HG02759 (cell line): ENCODE measurements around the gene ADAR.

Experiments used
- ATAC-seq: cut with Tn5 transposase; IDR thresholded peaks from one replicate; pipeline ENCODE4 v1.9.1; 2021; ENCODE audit warnings: mild to moderate bottlenecking, moderate library complexity; ENCODE audit not compliant: unreplicated experiment

Gene ADAR

DNA sequence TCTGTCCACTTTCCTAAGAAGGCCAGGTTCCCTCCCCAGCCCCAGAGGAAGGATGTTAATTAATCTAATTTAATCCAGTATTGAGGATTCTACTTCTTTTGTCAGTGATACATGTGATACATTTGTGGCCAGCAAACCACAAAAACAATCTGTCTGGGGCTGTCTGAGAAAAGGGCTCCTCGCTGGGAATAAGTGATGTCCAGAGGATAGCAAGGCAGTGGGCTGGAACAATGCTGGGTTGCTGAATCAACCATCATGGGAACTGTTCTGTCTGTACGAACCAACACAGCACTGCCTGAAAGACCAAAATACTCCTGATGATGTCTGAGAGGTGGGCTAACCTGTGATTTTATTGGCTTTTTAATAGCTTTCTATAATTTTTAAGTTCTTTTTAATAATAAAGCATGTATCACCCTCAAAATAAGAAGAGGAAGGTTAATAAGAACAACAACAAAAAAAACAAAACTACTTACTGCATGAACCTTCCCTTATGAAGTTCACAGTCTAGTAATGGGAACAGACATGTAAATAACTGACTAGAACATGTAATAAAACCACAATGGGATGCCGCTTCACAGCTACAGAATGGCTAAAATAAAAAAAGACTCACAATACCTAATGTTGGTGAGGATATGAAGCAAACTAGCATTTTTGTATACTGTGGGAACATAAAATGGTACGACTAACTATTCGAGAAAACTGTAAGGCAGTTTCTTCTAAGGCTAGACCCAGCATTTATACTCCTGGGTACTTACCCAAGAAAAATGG lies 11.4 kb upstream of the ADAR start:
- no peak for ATAC-seq

DNA sequence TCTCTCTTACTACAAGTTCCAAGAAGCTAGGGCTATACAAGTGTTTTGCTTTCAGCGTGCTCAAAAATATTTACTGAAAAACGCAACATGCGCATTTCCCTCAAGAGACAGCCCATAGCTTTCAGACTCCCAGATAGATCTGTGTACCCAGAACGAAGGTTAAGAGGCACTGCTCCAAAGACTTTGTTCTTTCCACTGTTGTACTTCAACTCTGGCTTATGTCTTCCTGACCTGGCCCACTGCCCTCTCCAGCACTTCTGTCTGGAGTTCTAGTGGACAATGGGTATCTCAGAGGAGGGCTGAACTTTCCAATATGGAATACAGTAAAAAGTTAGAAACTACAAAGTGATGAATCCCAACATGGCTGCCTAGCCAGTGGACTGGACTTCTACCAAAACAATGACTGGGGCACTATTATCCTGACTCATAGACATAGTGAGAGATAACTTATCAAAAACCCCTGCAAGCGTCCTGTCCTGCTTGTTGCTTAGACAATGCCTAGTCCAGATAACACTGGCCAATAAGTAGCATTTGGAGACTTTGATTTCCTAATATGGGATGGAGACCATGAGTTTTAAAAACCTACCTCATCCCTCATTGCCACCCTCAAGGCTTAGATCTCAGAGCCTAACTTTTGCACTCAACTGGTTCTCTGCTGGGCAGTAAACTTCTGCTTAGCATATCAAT lies 8.8 kb upstream of the ADAR start:
- no peak for ATAC-seq

DNA sequence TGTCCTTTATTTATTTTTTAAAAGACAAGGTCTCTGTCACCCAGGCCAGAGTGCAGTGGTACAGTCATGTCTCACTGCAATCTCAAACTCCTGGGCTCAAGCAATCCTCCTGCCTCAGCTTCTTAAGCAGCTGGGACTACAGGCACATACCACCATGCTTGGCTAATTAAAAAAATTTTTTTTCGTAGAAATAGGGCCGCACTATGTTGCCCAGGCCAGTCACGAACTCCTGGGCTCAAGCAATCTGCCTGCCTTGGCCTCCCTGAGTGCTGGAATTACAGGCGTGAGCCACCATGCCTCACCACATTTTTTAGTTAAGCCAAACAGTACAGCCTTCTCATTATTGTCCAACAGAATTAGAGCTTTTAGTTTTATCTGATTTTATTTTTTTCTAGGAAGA lies 7.4 kb upstream of the ADAR start:
- no peak for ATAC-seq

DNA sequence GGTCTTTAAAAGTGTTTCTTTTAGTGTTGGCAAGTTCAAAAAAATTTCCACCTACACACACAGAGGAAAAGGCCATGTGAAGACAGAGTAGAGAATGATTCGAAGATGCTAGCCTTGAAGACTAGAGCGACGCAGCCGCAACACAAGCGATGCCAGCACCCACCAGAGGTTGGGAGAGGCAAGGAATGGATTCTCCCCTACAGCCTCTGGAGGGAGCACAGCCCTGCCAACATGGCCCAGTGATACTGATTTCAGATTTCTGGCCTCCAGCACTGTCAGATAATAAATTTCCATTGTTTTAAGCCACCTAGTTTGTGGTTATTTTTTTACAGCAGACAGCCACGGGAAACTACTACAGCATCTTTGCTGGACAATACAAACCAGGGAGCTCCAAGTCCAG lies 6.9 kb upstream of the ADAR start:
- ATAC-seq = no peak

DNA sequence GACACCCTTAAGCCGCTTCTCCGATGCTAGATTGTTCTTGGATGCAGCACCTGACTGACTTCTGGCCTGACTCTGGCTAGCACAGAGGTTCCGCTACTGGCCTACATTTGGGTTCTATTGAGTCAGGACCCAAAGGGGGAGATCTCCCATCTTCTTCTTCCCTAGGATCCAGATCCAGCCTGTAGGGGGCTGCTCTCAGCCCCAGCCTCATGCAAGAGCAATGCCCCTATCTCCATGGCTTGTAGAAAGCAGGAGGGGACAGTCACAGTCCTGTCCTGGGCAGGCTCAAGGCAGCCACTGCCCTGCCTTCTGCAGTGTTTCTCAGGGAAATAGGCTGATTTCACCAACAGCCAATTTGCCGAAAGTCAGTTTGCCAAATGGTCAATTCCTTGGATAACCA lies 6.3 kb upstream of the ADAR start:
- no peak for ATAC-seq

DNA sequence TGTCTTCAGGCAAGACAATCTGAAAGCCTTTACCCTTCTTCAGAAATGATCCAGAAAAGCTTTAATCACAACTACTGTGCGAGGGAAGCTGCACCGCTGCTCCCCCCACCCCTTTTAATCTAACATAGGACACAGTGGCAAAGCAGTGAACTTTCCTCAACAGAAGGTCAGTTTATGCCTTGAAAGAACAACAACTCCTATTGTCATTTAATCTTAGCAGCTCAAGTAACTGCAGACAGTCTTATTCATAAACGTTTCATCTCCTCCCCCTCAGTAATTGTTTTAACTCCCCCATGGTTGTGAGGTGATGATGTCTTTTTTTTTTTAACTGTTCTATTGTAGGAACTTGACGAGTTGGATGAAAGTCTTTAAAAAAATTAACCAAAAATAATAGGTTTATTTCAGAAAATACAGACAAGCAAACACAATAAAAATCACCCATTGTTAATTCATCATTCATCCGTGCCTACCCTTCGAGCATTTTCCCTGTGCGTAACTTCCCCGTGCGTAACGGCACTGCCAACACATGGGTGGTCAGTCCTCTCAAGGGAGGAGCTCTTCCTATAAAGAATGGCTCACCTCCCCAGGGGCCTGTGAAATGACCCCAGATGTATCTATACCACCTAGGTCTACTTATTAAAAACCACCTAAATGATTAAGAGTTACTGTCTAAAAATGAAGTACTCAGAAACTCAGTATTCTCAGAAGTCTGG lies 3.3 kb upstream of the ADAR start:
- ATAC-seq = no peak

DNA sequence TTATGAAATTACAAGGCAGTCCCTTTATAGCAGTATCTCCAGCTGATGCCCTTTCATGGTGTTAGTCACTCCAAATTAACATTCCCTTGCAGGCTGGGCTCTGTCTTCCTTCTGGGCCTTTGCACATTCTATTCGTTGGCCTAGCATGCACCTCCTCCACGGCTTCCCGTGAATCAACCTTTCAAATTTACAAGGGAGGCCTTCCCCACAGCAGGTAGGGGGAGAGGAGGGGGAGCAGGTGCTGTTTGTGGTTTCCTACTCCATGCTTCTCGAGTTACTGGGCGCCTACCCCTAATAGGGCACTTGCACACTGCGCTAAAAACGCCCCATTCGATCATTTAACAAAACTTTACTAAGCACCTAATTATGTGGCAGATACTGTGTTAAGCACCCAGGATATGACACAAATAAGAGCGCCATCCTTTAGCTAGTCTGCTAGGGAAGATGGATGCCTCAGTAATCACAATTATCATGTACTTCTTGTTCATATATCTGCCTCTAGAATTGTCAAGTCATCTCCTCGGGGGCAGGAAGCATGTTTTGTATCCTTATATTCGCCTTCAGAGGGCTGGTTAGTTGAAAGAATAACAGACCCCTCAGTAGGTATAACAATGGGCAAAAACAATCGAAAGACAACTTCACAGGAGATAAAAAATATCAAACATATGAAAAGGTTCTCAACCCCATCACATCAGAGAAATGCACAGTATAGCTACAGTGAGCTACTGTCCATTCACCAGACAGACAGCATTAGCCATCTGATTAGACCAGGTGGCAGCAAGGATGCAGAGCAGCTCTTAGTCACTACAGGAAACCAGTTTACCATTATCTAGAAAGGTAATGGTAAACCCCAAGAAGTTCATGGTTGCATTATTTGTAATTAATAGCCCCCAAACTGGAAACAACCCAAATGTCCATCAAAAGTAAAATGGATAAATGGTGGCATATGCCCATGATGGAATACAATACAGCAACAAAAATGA lies 1.7 kb upstream of the ADAR start:
- ATAC-seq = no peak

DNA sequence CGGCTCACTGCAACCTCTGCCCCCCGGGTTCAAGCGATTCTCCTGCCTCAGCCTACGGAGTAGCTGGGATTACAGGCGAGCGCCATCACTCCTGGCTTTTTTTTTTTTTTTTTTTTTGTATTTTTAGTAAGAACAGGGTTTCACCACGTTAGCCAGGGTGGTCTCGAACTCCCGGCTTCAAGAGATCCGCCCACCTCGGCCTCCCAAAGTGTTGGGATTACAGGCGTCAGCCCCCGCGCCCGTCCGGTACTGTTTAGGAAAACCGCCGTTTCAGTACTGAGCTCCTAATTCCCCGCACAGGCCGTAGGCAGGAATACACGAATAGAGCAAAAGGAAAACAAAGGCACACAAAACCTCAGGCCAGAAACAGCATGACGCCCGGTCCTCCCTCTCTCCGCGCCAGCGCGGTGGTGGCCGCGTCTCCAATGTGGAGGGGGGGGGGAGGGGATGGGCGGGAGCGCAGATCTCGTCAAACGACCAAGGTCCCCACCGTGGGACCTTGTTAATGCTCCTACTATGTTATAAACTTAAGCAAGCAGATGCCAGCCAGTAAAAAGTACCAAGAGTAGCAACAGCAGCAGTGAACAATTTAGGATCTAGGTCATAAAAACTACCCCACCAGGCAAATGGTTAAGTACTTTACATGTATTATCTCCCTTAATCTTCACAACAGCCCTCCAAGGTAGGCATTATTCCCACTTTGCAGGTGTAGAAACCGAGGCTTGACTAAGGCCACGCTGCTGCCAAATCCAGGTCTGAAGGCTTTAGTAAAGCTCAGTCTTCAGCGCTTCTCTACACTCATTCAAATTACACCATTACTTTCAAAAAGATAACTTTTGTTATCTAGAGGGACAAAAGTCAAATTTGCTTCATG lies 648 bp upstream of the ADAR start:
- no peak for ATAC-seq

DNA sequence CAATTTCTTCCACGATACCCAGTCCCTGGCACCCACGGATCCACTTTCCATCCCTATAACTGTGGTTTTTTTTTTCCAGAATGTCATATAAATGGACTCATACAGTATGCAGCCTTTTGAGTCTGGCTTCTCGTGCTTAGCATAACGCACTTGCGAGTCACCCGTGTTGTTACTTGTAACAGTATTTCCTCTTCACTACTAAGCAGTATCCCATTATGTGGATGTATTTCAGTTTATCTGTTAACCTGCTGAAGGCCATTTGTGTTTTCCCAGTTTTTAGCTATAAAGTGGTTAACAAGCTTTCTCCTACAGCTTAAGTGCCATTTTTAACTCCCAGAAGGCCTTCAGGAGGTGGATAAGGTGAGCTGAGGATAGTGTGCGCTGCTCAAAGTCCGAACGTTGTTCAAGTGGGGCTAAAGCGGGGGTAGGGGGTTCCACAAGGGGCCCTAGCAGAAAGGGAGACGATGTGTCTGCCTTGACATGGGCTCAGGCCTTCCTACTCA lies 829 bp downstream of the ADAR start:
- peak; percentile 3 for ATAC-seq

DNA sequence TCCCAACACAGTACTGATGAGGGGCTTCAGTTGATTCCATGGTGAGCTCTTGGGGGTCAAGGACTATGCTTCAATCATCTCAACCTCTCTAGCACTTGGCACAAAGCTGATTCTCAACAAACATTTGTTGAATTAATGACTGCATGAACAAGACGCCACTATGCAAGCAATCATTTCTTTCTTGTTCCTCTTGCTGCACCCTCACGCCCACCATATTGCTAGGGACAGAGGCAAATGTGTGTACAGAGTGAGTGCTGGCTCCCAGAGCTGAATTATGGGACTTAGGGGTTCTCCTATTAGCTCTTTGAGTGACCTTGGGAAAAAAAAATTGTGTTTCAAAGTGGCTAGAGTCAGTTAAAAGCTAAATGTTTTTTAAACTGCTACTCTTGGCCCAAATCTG lies 2.5 kb downstream of the ADAR start:
- no peak for ATAC-seq

DNA sequence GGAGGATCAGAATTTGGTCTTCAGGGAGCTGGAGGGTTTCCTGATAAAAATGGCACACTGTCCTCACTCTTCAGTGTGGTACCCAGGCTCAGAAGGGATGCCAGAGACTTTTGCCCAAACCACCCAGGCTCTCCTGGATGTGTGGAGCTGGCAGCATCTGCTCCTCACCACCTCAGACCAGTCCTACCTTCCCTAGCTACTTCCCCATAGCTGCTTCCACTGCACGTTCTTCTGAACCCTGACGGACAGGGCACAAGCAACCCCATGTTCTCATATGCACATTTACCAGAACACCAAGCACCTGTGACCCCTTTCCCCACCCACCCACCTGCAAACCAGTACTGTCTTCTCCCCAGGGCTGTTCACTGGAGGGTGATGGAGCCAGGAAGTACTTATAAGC lies 4.7 kb downstream of the ADAR start:
- ATAC-seq = no peak

DNA sequence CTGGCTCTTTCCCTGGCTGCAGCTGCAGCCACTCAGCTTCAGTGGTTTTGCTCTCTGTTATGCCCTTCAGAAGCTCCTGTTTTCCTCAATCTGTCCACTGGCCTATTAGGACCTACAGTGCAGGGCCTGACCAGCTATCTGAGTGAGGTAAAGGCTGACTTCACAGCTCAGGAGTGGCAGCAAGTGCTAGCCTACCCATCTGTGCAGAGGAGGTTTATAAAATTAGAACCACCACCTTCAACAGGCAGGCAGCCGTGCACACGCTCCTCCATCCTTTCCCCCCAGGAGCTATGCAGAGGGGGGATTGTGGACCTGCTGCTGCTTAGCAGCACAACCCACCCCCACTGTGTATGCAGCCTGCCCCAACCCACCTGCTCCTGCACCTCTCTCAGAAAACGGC lies 8.3 kb downstream of the ADAR start:
- ATAC-seq = no peak

DNA sequence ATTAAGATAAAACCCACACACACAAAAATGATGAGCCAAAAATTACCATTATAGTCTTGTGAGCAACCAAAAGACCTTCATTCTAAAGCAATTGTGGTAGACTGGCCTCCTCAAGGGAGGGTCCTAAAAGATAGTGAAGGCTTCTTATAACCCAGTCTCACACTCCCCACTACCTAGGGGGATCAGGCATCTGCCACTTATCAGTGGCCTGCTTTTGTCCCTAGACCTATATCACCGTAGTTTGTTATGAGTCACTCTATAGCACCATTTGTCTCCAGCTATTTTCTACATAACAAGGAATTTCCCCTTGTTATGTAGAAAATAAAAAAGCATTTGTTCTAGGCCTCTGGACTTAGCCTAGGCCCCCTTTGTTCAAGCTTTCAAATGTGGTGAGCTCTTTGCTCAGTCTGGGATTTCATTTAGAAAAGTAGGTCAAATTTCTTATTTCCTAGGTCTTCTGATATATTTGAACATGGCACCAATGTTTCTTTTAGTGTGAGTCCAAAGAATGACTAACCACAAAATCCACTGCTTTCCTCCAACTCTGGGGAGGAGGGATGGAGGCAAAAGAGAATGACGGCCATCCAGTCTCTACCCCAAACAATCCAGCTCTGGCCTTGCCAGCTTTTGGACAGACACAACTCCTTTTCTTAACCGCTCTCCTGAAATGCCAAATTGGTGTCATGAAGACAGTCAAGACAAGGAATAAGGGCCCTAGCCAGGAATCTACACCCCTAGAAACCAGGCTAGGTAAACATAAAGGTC lies 8.9 kb downstream of the ADAR start:
- ATAC-seq = no peak

DNA sequence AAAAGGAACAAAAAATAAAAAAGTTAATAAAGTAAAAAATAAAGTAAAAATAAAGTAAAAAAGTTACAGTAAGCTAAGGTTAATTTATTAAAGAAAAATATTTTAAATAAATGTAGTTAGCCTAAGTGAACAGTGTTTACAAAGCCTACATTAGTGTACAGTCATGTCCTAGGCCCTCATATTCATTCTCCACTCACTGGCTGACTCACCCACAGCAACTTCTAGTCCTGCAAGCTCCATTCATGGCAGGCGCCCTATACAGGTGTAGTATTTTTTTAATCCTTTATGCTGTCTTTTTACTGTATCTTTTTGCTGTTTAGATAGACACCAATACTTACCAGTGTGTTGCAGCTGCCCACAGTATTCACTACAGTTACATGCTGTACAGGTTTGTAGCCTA lies 12.4 kb downstream of the ADAR start:
- no peak for ATAC-seq

DNA sequence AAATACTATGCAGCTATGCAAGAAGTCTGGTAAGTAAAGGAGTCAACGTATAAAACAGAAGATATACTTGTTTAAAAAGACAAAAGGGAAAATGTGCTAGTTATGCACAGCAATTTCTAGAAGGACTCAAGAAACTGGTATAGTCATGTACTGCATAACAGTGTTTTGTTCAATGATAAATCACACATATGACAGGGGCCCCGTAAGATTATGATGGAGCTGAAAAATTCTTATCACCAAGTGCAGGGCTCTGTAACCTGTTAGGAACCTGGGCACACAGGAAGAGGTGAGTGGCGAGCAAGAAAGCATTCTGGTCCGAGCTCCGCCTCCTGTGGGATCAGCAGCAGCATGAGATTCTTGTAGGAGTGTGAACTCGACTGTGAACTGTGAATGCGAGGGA lies 13.2 kb downstream of the ADAR start:
- no peak for ATAC-seq

DNA sequence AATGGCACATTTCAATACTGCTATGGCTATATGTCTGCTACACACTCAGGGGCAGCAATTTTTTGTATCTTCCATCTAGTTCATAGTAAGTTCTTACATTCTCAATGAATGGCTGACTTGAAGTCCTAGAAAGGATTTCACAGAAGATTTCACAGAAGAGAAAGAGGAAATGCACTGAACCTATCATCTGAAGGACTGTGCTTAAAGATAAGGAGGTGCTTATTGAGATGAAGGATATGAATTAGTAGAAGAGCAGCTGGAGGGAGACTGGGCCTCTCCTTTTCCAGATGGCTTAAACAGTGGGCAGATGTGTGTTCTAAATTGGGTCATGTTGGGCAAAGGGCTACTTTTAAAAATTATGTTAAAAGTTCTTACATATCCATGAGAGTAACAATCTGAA lies 14.6 kb downstream of the ADAR start:
- ATAC-seq = no peak

DNA sequence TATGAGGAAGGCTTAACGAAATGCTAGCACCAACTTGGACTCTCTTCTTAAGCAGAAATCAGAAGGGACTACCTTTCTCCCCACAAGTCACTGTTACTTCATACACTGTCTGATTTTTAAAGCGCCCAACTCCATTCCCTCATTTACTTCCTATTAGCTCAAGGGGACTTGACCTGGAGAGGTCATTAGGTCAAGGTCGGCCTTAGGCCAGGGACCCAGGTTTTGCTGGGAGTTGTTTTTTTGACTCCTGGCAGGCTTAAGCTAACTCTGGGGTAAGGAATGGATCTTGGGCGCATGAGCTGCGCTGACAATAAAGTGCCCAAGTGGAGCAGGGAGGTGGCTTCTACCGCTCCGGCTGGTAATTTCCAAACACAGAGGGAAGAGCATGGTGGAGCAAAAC lies 16.8 kb downstream of the ADAR start:
- ATAC-seq = no peak

DNA sequence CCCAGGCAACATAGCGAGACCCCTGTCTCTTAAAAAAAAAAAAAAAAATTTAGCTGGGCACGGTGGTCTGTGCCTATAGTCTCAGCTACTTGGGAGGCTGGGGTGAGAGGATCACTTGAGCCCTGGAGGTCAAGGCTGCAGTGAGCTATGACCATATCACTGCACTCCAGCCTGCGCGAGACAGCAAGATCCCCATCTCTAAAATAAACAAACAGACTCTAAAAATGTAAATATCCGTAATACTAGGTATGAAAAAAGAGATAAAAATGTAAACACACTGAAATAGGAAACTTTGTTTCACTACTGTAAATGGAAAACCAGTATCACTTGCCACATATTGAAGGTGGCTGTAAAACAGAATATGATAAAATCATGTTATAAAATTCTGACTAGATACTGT lies 17.2 kb downstream of the ADAR start:
- no peak for ATAC-seq

DNA sequence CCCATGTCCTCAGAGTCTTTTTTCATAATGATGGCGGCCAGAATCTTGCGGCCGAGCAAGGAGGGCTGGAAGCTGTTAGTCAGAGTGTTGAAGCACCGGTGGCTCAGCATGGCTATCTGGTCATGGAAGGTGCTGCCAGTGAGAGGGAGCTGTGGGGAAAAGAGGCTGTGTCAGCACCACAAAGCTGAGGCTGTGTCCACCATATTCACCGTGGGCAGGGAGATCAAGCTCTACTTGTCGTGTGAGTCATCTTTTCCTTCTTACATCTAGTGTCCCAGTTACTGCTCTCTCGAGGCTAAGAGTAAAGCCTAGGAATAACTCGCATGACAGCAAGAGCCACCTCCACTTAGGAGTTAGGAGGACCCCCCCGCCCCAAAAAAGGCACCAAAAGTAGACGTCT lies 18.2 kb downstream of the ADAR start:
- ATAC-seq = no peak
